ENCODE data around the gene CUL2. TPM values are rescaled to one million over a fixed set of nuclear protein-coding genes. Genes with fewer than 3 reads are reported as not detected.
A peak's percentile ranks its signal among the peaks of the same experiment; 100 is the strongest.

The CUL2 gene
- total RNA-seq, 1 experiment from 2014 or later: 36.1 TPM

GRCh38 chr10:35037104-35037503 lies 53.0 kb downstream of the CUL2 start:
- H3K4me2 ChIP-seq (ENCODE audit: low read length): no peak overlapping the region
- no peak overlapping the region for H3K4me3 ChIP-seq (replicated peaks in 1 of 2; ENCODE audit: low read depth in 1 of 2, low read length in 2 of 2)
- RAD21 ChIA-PET (ENCODE audit: low non-redundant PET in 1 of 2, low total read pairs in 2 of 2, uncharacterized antibody in 2 of 2, unreplicated experiment in 2 of 2): no interaction called here
- DNase-seq (ENCODE audit: low read depth, low spot score): no peak
- TF ChIP-seq CTCF (IDR thresholded peaks at IDR 0.05 in 2 of 3, conservative IDR thresholded peaks at IDR 0.05 in 1 of 3; ENCODE audit: borderline replicate concordance in 1 of 3, insufficient read depth in 1 of 3, low read depth in 2 of 3, low read length in 2 of 3): peak in 2 of 3 experiments; percentile 20 to 28; a peak in 1 of 6 replicates
- TF ChIP-seq SIN3A (IDR thresholded peaks at IDR 0.05; ENCODE audit: low read depth): no peak
- H3K9ac ChIP-seq (ENCODE audit: low read length): no peak overlapping the region
- no peaks in the 10 kb centered on the region for H3K27me3 ChIP-seq (ENCODE audit: insufficient read depth, low read length)
- peaks cover 21 to 26% of the 10 kb centered on the region in 2 experiments for H3K4me1 ChIP-seq (ENCODE audit: control insufficient read depth in 1 of 2, insufficient read depth in 2 of 2, low read length in 2 of 2)
- ATAC-seq: no peak
- no peaks in the 10 kb centered on the region for H3K9me2 ChIP-seq (ENCODE audit: insufficient read depth)
- CTCF ChIA-PET: no interaction called here
- H3K79me2 ChIP-seq (ENCODE audit: insufficient read depth, low read length): no peaks in the 10 kb centered on the region
- intact Hi-C loops (cut with micrococcal nuclease): no loop called here
- no TSS peak for BruUV-seq (replicated peaks)
- POLR2A ChIA-PET: no interaction called here
- no peak overlapping the region for H3K27ac ChIP-seq (ENCODE audit: low read depth, low read length)
- H3K36me3 ChIP-seq (ENCODE audit: control insufficient read depth in 1 of 2, insufficient read depth in 2 of 2, low read length in 2 of 2): peaks cover 0 to 5% of the 10 kb centered on the region in 2 experiments; a peak in 2 of 4 replicates
- no peak overlapping the region for H2AFZ ChIP-seq (ENCODE audit: low read depth, low read length, poor library complexity, severe bottlenecking)
- no peaks in the 10 kb centered on the region for H4K20me1 ChIP-seq (ENCODE audit: insufficient read depth)
- no peaks in the 10 kb centered on the region for H3K9me3 ChIP-seq (ENCODE audit: control insufficient read depth in 1 of 2, insufficient read depth in 1 of 2, low read depth in 1 of 2, low read length in 2 of 2)

- Histone ChIP-seq H3K9me3 (ENCODE audit: control insufficient read depth in 1 of 2, insufficient read depth in 1 of 2, low read depth in 1 of 2, low read length in 2 of 2) (no peaks in the 10 kb centered on the region), H3K4me2 (ENCODE audit: low read length) (no peak overlapping the region), H3K27me3 (ENCODE audit: insufficient read depth, low read length) (no peaks in the 10 kb centered on the region), H3K36me3 (ENCODE audit: control insufficient read depth in 1 of 2, insufficient read depth in 2 of 2, low read length in 2 of 2) (peaks cover 6 to 8% of the 10 kb centered on the region in 2 experiments; a peak in 3 of 4 replicates), H2AFZ (ENCODE audit: low read depth, low read length, poor library complexity, severe bottlenecking) (no peak overlapping the region), H3K4me1 (ENCODE audit: control insufficient read depth in 1 of 2, insufficient read depth in 2 of 2, low read length in 2 of 2) (peaks cover 6 to 14% of the 10 kb centered on the region in 2 experiments), H3K4me3 (replicated peaks in 1 of 2; ENCODE audit: low read depth in 1 of 2, low read length in 2 of 2) (no peak overlapping the region), H3K27ac (ENCODE audit: low read depth, low read length) (no peak overlapping the region), H3K79me2 (ENCODE audit: insufficient read depth, low read length) (no peaks in the 10 kb centered on the region), H3K9me2 (ENCODE audit: insufficient read depth) (no peaks in the 10 kb centered on the region), H4K20me1 (ENCODE audit: insufficient read depth) (no peaks in the 10 kb centered on the region), H3K9ac (ENCODE audit: low read length) (no peak overlapping the region)
- ChIA-PET CTCF (no interaction called here), RAD21 (ENCODE audit: low non-redundant PET in 1 of 2, low total read pairs in 2 of 2, uncharacterized antibody in 2 of 2, unreplicated experiment in 2 of 2) (no interaction called here), POLR2A (no interaction called here)
- TF ChIP-seq ELF1 (IDR thresholded peaks at IDR 0.05; ENCODE audit: borderline replicate concordance, low read depth): no peak
- TF ChIP-seq EGR1 (IDR thresholded peaks at IDR 0.05; ENCODE audit: low read depth): no peak
- TF ChIP-seq FOSL1 (IDR thresholded peaks at IDR 0.05; ENCODE audit: low read depth): no peak
- TF ChIP-seq SIN3A (IDR thresholded peaks at IDR 0.05; ENCODE audit: low read depth): no peak
- no peak for TF ChIP-seq JUND (IDR thresholded peaks at IDR 0.05)
- TF ChIP-seq CBX3 (IDR thresholded peaks at IDR 0.05; ENCODE audit: low read depth): no peak
- TF ChIP-seq REST (IDR thresholded peaks at IDR 0.05; ENCODE audit: low read depth): no peak
- BruUV-seq (replicated peaks): no TSS peak
- DNase-seq (ENCODE audit: low read depth, low spot score) (no peak), ATAC-seq (no peak)
- intact Hi-C loops (cut with micrococcal nuclease): no loop called here
These were observed 54.5 kb downstream of the CUL2 start for GRCh38 chr10:35035606-35036005.

All from HCT116 (cell line).